ENCODE measurements around the gene DNAH1.
"Not testable (repeated sequence)": the region's sequence is repeated elsewhere in the genome, so short reads cannot be mapped to it uniquely, and the experiment has no call there.

DNAH1 gene

GRCh38 chr3:52313774-52314188, 2.3 kb upstream of the DNAH1 start:
- DNase-seq: peak; percentile 63

- no peak for DNase-seq
These were observed 1.6 kb upstream of the DNAH1 start for GRCh38 chr3:52314489-52314888.

GRCh38 chr3:52315006-52315405, 1.1 kb upstream of the DNAH1 start:
- no peak for DNase-seq

- peak; percentile 72 for DNase-seq
These were observed 1.3 kb downstream of the DNAH1 start for GRCh38 chr3:52317208-52318000.

- no peak for DNase-seq
These were observed 2.2 kb downstream of the DNAH1 start for GRCh38 chr3:52318186-52318816.

- no peak for DNase-seq
These were observed 3.9 kb downstream of the DNAH1 start for GRCh38 chr3:52319921-52320595.

GRCh38 chr3:52321481-52321880, 5.4 kb downstream of the DNAH1 start:
- no peak for DNase-seq

GRCh38 chr3:52322466-52322865, 6.3 kb downstream of the DNAH1 start:
- no peak for DNase-seq

GRCh38 chr3:52323526-52324295, 7.6 kb downstream of the DNAH1 start:
- DNase-seq: no peak

GRCh38 chr3:52324676-52325075, 8.6 kb downstream of the DNAH1 start:
- DNase-seq: no peak

GRCh38 chr3:52325686-52326085, 9.6 kb downstream of the DNAH1 start:
- no peak for DNase-seq

- no peak for DNase-seq
These were observed 10.9 kb downstream of the DNAH1 start for GRCh38 chr3:52326976-52327375.

GRCh38 chr3:52327486-52328290, 11.6 kb downstream of the DNAH1 start:
- DNase-seq: no peak

- no peak for DNase-seq
These were observed 12.5 kb downstream of the DNAH1 start for GRCh38 chr3:52328536-52329080.

- no peak for DNase-seq
These were observed 14.2 kb downstream of the DNAH1 start for GRCh38 chr3:52330194-52330805.

- no peak for DNase-seq
These were observed 15.0 kb downstream of the DNAH1 start for GRCh38 chr3:52331091-52331490.

GRCh38 chr3:52331906-52332305, 15.8 kb downstream of the DNAH1 start:
- DNase-seq: no peak

GRCh38 chr3:52333869-52334557, 17.9 kb downstream of the DNAH1 start:
- DNase-seq: no peak

- not testable (repeated sequence) for DNase-seq
These were observed 22.0 kb downstream of the DNAH1 start for GRCh38 chr3:52338131-52338530.

GRCh38 chr3:52339612-52340011, 23.5 kb downstream of the DNAH1 start:
- DNase-seq: peak; percentile 42

GRCh38 chr3:52341123-52341522, 25.0 kb downstream of the DNAH1 start:
- DNase-seq: no peak

Data from CD4-positive, alpha-beta T cell treated with Interferon gamma for 1 hour (primary cell).